ENCODE results near the gene TUBGCP6. TPM values are rescaled to one million over a fixed set of nuclear protein-coding genes. Genes with fewer than 3 reads are reported as not detected.
A peak's percentile ranks its signal among the peaks of the same experiment; 100 is the strongest.
"Not testable (repeated sequence)": the region's sequence is repeated elsewhere in the genome, so short reads cannot be mapped to it uniquely, and the experiment has no call there.

The TUBGCP6 gene
- total RNA-seq, 1 experiment from 2014 or later, result 34.5 TPM

DNA sequence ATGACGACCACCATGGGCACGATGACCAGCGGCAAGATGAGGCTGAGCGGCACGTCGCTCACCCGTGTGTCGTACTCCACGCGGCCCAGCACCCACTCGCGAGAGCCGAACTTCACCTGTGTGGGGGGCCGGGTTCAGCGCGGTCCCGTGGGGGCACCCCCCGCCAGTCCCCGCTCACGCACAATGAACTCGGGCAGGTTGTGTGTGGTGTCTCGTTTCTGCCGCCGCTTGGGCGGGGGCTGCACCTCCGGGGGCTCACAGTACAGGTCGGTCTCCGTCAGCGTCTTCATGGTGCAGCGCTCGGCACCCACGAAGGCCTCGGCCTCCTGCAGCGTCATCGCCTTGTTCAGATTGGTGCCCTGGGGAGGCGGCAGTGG lies 36.5 kb upstream of the TUBGCP6 start:
- in situ Hi-C loops (cut with HindIII; ENCODE audit: low pct_unique_long_range_greater_than_20kb, low sequenced_read_pairs), result no loop called here

DNA sequence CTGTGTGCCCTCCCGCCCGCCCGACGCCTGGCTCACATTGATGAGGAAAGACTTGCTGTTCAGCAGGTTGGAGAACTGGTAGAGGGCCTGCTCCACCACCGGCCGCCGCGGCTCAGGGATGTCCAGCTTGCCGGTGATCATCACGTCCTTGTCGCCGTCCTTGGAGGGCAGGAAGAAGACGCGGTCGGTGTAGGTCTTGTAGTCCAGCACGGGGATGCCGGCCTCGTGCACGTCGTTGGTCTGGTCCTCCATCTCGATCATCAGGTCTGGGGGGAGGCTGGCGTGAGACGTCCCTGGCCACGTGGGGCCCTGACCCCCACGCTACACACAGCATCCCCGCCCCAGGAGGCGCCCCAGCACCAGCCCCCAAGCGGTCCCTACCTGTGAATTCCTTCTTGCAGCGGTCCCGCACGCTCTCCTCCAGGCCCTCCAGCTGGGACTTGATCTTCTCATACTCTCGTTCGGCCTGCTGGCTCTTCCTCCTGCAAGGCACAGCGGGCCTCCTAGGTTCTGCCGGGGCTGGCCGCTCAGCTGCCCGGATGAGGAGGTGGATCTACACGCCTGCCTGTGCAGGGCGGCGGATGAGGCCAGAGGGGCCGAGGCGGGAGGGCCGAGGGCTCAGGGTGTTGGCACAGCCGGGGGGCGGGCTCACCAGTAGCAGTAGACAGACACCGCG lies 36.0 kb upstream of the TUBGCP6 start:
- DNase-seq (ENCODE audit: low read depth), result no peak
- in situ Hi-C loops (cut with HindIII; ENCODE audit: low pct_unique_long_range_greater_than_20kb, low sequenced_read_pairs), result no loop called here

More for the DNA sequence above, 36.5 kb upstream of the TUBGCP6 start:
- DNase-seq (ENCODE audit: low read depth), result no peak

DNA sequence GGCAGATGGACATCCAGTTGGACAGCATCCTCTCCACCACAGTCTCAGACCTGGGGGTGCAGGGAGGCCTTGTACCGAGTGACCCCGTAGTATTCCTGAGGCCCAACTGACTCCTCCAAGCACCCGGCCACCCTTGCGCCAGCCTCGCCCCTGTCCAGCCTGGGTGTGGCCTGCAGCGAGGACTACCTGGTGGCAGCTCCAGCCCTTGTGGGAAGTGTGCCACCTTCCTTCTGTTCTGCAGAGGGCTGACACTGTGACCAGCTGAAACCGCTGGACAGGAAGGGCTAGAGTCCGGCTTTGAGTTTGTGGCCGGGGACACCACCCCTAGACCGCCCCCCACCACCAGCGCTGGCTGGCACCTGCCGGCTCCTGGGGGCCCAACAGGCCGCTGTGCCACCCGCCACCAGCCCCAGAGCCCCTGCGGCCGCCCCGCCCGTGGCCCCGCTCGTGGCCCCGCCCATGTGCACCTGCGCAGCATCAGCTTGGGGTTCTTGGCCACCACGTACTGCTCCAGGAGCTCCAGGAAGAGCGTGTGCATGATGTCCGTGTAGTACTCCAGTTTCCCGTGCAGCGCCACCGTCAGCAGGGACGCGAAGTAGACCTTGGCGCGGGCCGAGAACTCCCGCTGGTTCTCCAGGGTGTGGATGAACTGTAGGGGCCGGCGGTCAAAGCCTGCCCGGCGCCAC lies 35.3 kb upstream of the TUBGCP6 start:
- in situ Hi-C loops (cut with HindIII; ENCODE audit: low pct_unique_long_range_greater_than_20kb, low sequenced_read_pairs), result no loop called here
- no peak for DNase-seq (ENCODE audit: low read depth)

DNA sequence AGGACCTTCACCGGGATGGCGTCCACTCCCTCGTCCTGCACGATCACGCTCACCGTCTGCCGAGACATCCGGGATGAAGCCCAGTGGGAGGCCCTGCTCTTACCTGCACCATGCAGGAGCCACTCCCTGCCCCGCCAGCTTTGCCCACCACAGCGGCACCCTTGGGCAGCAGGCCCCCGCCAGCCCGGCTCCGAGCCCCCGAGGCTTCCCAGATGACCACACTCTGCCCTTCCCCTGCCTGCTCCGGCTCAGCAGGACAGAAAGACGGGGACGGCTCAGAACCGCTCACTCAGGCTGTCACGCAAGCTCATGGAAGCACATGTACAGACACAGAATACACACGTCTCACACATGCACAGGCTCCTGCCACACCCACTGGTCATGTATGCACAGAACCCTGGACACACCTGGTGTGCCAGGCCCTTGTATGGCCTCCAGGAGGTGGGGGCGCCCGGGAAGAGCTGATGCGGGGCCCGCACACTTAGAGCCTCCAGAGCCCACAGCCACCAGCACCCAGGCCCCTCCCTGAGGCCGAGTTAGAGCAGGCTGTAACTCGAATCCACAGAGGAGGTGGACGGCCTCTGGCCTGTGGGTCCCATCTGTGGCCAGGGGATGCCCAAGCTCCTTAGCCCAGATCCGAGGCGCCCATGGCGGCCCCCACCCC lies 34.3 kb upstream of the TUBGCP6 start:
- no peak for DNase-seq (ENCODE audit: low read depth)
- in situ Hi-C loops (cut with HindIII; ENCODE audit: low pct_unique_long_range_greater_than_20kb, low sequenced_read_pairs), result no loop called here

DNA sequence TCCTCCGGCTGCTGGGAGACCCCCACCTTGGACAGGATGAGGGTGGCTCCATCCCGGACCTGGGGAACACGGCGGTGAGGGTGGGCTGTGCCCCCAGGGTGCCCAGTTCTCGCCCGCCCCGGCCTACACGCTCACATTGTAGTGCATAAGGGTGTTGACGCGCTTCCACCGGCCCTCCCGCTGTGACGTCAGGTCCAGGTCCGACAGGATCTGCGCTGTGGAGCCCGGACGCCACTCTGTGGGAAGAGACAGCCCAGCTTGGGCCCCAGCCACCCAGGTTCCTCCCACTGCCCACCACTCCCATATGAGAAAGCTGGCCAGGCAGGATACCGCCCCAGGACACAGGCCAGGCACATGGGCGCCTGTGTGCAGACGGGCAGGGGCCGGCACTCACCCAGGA lies 33.6 kb upstream of the TUBGCP6 start:
- no peak for DNase-seq (ENCODE audit: low read depth)
- in situ Hi-C loops (cut with HindIII; ENCODE audit: low pct_unique_long_range_greater_than_20kb, low sequenced_read_pairs), result no loop called here

DNA sequence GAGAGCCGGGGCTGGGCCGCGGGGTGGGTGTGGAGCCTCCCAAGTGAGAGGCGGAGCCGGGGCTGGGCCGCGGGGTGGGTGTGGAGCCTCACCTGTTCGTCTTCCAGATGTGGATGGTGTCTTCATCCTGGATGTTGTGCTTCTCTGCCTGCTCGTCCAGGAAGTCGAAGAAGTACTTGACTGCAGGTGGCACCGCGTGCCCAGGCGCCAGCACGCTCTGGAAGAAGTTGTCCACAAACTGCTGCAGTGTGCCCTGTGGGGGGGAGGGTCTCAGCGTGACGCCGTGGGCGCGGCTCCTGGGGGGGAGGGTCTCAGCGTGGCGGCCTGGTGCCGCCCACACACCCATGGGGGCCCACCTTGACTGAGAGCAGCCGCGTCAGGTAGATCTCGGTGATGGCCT lies 32.9 kb upstream of the TUBGCP6 start:
- no peak for DNase-seq (ENCODE audit: low read depth)
- in situ Hi-C loops (cut with HindIII; ENCODE audit: low pct_unique_long_range_greater_than_20kb, low sequenced_read_pairs), result no loop called here

DNA sequence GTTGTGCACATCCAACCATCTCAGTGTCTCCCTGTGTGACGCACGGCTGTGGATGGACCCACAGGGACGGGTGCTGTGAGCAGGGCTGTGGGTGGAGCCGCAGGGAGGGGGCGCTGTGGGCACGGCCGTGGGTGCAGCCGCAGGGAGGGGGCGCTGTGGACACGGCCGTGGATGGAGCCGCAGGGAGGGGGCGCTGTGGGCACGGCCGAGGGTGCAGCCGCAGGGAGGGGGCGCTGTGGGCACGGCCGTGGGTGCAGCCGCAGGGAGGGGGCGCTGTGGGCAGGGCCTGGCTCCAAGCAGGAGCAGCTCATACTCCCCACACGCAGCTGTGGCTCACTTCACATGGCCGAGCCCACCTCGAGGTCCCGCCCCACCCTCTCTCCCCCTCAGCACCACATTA lies 31.3 kb upstream of the TUBGCP6 start:
- peak; percentile 49 for DNase-seq (ENCODE audit: low read depth)
- in situ Hi-C loops (cut with HindIII; ENCODE audit: low pct_unique_long_range_greater_than_20kb, low sequenced_read_pairs), result no loop called here

DNA sequence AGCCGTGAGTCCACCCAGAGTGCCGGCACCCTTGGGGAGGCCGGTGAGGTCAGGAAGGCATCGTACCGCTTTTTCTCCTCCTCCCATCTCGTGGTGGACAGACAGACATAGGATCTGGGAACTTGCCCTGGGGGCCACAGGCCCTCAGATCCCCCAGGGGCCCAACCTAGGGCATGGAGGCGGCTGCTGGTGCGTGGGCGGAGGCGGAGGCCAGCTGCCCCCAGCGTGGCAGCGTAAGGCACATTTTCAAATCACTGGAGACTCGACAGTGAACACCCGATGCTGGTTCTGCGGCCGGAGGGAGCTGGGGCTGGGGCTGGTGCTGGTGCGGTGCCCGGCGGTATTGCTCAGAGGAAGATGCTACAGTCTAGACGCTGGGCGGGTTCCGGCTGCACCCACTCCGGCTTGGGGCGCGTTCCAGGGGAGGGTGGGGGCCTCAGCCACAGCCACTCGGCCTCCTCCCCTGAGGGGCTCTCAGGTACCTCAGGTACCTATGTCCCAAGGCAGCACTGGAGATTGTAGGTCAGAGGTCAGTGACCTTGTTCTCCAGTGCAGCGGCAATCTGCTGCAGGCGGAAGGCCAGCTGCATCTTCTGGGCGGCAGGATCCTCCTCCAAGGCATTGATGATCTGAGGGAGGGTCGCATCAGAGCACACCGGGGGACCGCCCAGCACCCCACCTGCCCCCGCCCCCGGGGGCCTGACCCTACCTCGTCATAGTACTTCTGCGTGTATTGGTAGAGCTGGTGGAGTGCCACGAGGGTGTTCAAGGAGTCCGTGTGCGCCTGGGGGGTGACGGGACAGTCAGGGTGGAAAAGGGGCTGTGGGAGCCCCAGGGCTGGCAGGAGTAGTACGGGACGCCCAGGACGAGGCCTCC lies 30.6 kb upstream of the TUBGCP6 start:
- no peak for DNase-seq (ENCODE audit: low read depth)
- in situ Hi-C loops (cut with HindIII; ENCODE audit: low pct_unique_long_range_greater_than_20kb, low sequenced_read_pairs), result no loop called here

DNA sequence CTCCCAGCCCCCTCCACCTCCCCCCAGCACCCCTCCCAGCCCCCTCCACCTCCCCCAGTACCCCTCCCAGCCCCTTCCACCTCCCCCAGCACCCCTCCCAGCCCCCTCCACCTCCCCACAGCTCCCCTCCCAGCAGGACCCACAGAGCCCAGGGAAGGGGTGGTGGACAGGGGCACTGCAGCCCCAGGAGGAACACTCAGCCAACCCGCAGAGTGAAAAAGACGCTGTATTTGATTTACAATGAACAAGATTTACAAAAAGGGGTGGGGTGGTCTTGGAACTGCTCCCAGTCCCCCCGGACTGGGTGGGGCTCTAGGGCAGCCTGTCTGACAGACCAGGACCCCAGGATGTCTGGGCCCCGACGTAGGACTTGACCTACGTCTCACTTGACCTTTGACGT lies 29.9 kb upstream of the TUBGCP6 start:
- DNase-seq (ENCODE audit: low read depth), result no peak
- in situ Hi-C loops (cut with HindIII; ENCODE audit: low pct_unique_long_range_greater_than_20kb, low sequenced_read_pairs), result no loop called here

DNA sequence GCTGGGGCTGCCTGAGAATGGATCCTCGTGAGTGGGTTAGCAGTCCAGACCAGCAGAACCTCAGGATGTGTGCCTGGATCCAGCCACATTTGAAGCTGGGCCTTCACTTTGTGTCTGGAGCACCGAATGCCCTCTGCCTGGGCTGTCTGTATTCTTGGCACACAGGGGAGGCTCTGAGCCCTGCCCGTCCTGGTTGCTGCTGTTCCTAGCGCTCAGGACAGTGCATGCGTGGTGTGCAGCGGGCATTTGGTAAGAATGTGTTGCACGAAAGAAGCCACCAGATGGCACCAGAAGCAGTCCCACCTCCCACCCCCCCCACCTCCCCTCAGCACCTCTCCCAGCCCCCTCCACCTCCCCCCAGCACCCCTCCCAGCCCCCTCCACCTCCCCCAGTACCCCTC lies 29.5 kb upstream of the TUBGCP6 start:
- in situ Hi-C loops (cut with HindIII; ENCODE audit: low pct_unique_long_range_greater_than_20kb, low sequenced_read_pairs), result no loop called here
- DNase-seq (ENCODE audit: low read depth), result peak; percentile 59

DNA sequence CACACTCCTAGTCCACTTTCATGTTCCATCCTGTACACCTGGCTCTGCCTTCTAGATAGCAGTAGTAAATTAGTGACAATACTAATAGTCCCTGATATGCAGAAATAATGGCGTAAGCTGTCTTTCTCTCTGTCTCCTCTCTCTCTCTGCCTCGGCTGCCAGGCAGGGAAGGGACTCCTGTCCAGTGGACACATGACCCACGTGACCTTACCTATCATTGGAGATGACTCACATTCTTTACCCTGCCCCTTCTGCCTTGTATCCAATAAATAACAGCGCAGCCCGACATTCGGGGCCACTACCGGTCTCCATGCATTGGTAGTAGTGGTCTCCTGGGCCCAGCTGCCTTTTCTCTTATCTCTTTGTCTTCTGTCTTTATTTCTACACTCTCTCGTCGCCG lies 29.0 kb upstream of the TUBGCP6 start:
- in situ Hi-C loops (cut with HindIII; ENCODE audit: low pct_unique_long_range_greater_than_20kb, low sequenced_read_pairs); DNase-seq (ENCODE audit: low read depth): not testable (repeated sequence)

DNA sequence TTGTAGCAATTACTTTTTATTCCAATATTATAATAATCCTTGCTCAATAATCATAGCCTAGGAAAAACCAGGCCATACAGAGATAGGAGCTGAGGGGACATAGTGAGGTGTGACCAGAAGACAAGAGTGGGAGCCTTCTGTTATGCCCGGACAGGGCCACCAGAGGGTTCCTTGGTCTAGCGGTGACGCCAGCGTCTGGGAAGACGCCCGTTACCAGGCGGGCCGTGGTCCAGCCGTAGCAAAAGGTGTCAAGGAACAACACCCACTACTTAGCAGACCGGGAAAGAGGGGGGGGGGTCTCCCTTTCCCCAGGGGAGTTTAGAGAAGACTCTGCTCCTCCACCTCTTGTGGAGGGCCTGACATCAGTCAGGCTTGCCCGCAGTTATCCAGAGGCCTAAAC lies 28.5 kb upstream of the TUBGCP6 start:
- in situ Hi-C loops (cut with HindIII; ENCODE audit: low pct_unique_long_range_greater_than_20kb, low sequenced_read_pairs); DNase-seq (ENCODE audit: low read depth): not testable (repeated sequence)

DNA sequence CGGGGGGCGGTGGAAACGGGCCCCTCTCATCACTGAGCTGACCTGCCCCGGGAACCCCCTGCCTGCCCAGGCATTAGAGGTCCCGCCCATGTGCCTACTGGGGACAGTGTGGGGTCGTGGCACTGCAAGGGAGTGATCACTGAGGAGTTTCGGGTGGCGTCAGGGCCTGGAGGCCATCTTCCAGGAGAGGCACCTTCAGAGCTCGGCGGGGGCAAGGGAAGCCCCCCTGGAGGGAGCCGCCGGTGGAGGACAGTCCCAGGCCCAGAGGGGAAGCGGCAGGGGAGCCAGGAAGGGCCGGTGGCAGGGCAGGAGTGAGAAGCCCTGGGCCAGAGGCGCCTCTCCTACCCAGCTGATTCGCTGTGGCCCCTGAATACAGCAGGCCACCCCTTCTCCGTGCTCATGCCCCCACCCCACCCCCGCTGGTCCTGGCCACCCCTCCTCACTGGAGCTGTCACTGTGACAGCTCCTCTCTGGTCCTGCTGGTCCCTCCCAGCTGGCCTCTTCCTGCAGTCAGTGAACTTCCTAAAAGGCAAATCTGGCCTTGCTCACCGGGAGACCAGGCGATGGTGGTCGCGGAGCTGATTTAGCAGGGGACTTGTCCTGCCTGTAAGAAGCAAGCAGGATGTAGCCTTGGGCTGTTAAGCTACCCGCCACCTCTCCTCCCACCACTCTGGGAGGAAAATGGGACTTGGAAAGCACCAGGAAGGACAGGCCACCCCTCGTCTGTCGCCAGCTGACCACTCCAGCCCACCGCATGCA lies 27.4 kb upstream of the TUBGCP6 start:
- DNase-seq (ENCODE audit: low read depth), result no peak
- in situ Hi-C loops (cut with HindIII; ENCODE audit: low pct_unique_long_range_greater_than_20kb, low sequenced_read_pairs), result no loop called here

DNA sequence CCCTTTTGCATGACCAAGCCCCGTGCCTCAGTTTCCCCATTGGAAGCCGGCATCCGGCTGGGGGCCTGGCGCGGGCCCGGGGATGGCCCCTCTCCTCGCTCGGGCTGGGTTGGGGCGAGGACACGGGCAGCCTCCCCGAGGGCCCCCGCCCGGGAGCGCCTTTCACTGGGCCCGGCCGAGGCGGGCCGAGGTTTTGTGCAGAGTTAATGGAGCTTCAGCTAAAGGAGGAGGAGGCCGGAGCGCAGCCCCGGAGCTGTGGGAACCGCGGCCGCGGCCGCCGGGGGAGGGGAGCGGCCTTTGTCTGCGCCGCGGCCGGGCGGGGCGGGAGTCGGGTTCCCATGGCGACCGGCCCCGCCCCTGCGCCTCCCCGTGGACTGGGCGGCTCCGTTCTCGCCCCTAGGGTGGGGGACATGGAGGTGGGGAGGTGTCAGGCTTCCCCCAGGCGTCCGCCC lies 26.7 kb upstream of the TUBGCP6 start:
- in situ Hi-C loops (cut with HindIII; ENCODE audit: low pct_unique_long_range_greater_than_20kb, low sequenced_read_pairs), result no loop called here
- peak; percentile 86 for DNase-seq (ENCODE audit: low read depth)

DNA sequence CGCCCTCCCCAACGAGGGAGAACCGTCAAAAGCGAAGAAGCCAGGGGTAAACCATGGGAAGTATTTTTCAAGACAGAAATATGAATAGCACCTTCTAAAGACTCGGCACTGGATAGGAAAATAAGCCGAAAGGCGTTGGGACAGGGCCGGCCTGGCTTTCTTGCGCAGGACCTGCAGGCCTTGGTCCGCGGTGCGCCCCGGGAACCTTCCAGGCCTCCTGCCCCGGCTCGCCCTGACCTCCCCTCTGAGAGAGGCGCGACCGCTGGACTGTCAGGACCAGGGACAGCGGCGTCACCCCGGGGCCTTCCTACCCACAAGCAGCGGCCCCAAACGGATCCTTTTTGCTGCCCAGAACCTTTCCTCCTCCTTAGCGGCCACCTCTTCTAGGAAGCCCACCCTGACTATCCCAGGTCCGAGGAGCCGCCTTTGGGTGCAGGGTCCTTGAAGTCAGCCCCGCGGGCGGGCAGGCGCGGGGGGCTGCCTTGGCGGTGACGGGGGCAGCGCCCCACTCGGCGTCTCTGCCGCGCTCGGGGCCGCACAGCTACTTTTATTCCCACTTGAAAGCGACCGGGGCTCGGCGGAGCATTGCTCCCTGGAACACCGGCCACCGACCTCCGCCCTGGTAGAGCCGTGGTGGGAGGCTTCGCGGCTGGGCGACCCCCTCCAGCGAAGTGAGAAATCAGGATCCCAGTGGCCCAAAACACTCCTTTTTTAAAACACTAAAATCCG lies 26.0 kb upstream of the TUBGCP6 start:
- in situ Hi-C loops (cut with HindIII; ENCODE audit: low pct_unique_long_range_greater_than_20kb, low sequenced_read_pairs), result no loop called here
- peak; percentile 74 for DNase-seq (ENCODE audit: low read depth)

DNA sequence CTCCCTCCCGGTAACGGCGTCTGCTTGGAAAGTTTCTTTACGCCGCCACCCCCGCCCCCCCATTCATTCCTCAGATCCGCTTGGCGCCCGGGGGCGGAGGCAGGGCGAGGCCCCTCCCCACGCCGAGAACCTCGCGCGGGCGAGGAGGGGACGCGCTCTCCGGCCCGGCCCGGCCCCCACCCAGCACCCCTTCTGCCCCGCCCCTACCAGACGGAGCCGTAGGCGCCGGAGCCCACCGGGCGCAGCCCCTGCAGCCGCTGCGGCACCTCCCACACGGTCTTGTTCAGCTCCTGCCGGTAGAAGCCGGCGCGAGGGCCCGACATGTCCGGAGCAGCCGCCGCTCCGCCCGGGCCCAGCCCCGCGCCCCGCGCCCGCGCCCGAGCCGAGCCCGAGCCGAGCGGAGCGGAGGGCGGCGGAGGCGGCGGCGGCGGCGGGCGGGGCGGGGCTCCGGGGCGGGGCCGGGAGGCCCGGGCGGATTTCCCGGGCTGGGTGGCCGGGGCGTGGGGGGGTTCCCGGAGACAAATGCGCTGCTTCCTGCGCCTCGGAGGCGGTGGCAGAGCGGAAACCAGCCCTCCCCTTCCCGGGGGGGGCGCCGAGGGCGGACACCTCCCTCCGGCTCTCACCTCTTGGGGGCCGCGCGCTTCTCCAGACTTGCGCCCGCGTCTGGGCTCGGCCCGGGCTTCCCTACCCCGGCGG lies 25.3 kb upstream of the TUBGCP6 start, which contains the start of gene MAPK11:
Gene MAPK11, minus strand, starts transcription at position 411 of the 696 bp plus-strand sequence. Its CDS starts 88 bp downstream, at position 323.
- in situ Hi-C loops (cut with HindIII; ENCODE audit: low pct_unique_long_range_greater_than_20kb, low sequenced_read_pairs), result no loop called here
- no peak for DNase-seq (ENCODE audit: low read depth)

DNA sequence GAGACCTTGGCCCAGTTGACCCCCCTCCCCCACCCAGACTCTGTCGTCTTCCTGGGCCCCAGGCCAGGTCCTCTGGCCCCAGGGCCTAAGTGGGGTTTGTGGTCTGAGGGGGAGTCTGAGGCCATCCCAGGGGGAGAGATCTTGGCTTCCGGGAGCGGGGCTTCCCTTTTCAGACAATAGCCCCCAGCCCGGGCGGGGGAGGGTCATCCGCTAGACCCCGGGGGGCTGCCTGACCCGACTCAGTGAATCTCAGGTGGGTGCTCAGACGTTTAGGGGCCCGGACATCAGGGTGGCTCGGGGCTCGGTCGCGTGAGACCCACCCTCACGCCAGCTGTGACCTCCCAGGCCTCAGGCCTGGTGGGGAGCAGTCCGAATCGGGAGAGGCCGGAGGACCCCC lies 24.7 kb upstream of the TUBGCP6 start:
- no peak for DNase-seq (ENCODE audit: low read depth)
- in situ Hi-C loops (cut with HindIII; ENCODE audit: low pct_unique_long_range_greater_than_20kb, low sequenced_read_pairs), result no loop called here
